ENCODE data around the gene TBC1D9.

The TBC1D9 gene

GRCh38 chr4:140609548-140610425 is 146.4 kb downstream of the TBC1D9 start:
- DNase-seq = peak; percentile 59

- no peak for DNase-seq
Observed at GRCh38 chr4:140607852-140608251, 148.3 kb downstream of the TBC1D9 start.

- DNase-seq = no peak
Observed at GRCh38 chr4:140604544-140604943, 151.6 kb downstream of the TBC1D9 start.

GRCh38 chr4:140603286-140603685 is 152.9 kb downstream of the TBC1D9 start:
- DNase-seq = no peak

GRCh38 chr4:140602714-140603113 is 153.5 kb downstream of the TBC1D9 start:
- DNase-seq = no peak

- DNase-seq = no peak
Observed at GRCh38 chr4:140600408-140600807, 155.8 kb downstream of the TBC1D9 start.

GRCh38 chr4:140595065-140595464 is 161.1 kb downstream of the TBC1D9 start:
- DNase-seq = no peak

GRCh38 chr4:140584439-140584838 is 171.7 kb downstream of the TBC1D9 start:
- DNase-seq = no peak

GRCh38 chr4:140581078-140581477 is 175.1 kb downstream of the TBC1D9 start:
- no peak for DNase-seq

GRCh38 chr4:140579278-140579677 is 176.9 kb downstream of the TBC1D9 start:
- peak; percentile 8 for DNase-seq

GRCh38 chr4:140575489-140575888 is 180.7 kb downstream of the TBC1D9 start:
- no peak for DNase-seq

GRCh38 chr4:140571620-140572019 is 184.6 kb downstream of the TBC1D9 start:
- no peak for DNase-seq
